HG03097 (cell line): Measurements from ENCODE around the gene KRT33B.
"Not testable (repeated sequence)": the region's sequence is repeated elsewhere in the genome, so short reads cannot be mapped to it uniquely, and the experiment has no call there.

Experiments used
- ATAC-seq: cut with Tn5 transposase; IDR thresholded peaks from one replicate; pipeline ENCODE4 v1.9.1; 2021; ENCODE audit not compliant: unreplicated experiment, low FRiP score

The KRT33B gene

DNA sequence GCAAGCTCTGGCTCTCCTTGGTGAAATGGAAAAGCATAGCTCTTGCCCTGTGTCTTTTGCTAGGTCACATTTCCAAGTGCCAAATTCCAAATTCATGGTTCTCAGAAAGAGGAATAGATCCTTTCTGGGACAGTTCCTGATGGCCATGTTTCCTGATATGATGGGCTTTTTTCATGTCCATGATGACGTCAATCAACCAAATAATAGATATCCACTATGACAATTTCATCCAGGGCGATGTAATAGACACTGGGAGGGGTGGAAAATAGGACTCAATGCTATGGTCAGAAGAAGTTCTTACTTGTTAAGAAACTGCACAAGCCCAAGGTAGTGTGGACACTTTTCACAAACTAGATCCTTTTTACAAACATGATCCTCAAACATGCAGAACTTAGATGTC is 18.4 kb downstream of the KRT33B start:
- ATAC-seq: no peak

DNA sequence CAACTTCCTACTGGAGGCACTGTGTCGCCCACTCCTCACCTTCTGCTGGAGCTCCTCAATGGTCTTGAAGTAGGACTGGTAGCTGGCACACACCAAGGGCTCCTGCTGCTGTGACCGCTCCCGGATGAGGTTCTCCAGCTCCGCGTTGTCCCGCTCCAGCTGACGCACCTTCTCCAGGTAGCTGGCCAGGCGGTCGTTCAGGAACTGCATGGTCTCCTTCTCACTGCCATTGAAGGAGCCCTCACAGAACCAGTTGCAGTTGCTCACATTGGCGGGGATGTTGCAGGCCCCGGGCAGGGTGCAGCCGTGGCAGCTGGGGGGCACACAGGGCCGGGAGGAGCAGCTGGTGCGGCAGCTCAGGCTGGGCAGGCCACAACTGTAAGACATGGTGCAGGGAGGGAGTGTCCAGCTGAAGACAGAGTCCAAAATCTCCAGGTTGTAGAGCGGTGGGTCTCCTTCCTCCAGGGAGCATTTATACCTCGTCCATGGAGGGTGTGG is 19.2 kb downstream of the KRT33B start, which contains the start of gene KRT33A:
Gene KRT33A (minus strand): TSS at position 448 of the 498 bp plus-strand sequence. CDS start 61 bp downstream, at position 387.
- ATAC-seq: not testable (repeated sequence)

DNA sequence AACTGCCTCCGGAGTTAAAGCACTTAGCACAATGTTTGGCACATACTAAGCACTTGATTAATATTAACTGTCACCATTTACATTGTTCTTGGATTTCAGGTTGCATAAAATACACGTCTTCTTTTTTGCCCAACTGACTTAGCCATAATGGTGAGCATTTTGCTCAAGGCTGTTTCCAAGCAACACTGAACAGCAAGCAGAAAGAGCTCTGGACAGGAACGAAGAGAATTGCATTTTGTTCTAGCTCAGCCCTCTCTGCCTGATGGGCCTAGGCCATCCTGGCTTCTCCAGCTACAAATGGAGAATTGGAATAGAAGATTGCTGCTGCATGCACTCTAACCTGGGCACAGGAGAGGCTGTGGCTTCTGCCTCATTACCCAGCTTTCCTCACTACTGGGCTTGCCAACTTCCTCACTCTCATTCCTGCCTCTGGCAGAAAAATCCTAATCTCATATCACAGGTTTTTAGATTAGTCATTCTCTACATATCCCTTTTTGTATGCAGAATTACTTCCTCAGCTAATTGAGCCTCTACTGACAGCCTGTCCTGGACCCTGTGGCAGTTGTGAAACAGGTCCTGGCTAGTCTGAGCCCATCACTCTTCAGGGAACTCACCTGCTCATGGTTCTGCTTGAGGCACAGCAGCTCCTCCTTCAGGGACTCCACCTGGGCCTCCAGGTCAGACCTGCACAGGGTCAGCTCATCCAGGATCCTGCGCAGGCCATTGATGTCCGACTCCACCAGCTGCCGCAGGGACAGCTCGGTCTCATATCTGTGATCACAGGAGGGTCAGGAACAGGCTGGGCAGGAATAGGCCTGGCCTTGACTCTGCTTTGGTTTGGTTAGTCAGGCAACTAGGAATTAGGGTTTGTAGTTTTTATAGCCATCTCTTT is 21.5 kb downstream of the KRT33B start:
- no peak for ATAC-seq

DNA sequence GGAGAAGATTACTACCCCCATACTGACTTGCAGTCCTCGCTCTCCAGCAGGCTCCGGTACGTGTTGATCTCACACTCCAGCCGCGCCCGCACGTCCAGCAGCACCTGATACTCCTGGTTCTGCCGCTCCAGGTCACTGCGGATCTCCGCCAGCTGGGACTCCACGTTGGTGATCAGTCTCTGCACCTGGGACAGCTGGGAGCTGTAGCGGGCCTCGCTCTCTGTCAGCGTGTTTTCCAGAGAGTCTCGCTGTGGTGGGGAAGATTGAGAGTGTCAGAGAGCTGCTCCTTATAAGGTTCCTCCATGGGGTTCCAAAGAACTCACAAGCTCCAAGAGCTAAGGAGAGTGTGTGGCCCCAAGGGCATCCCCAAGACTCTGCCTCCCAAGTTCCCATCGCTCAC is 23.2 kb downstream of the KRT33B start:
- not testable (repeated sequence) for ATAC-seq

DNA sequence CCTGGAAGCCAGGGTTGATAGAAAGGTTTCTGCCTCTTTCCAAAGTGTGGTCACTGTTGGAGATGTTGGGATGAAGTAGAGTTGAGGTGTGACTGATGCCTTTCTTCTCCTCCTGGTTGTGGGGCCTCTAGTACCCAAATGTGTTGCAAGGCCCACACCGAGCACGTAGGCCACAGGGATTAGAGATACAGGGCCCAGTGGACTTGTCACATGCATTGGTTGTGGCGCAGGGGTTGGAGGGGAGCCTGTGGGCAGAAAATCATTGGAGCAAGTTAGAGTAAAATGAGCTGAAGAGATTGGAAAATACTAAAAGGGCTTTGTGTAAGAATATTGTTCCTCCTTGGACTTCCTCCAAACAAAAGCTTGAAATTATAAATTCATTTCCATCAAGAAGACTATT is 23.6 kb downstream of the KRT33B start:
- no peak for ATAC-seq

DNA sequence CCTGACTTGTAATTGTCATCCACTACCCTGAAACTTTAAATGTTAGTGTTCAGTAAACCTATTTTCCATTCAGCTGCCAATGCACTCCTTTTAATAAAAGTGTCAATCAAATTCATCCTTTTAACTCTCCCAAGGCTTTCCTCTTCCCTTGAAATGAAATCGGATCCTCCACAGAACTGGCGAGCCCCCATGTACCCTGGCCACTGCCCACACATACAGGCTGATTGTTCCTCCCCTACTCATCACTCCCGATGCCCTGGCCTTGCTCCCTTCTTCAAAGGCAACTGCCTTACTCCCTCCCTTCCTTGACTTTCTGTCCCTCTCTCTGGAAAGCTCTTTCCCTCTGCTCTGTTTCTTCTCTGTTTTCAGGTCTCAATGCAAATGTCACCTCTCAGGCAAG is 26.6 kb downstream of the KRT33B start:
- ATAC-seq: no peak

DNA sequence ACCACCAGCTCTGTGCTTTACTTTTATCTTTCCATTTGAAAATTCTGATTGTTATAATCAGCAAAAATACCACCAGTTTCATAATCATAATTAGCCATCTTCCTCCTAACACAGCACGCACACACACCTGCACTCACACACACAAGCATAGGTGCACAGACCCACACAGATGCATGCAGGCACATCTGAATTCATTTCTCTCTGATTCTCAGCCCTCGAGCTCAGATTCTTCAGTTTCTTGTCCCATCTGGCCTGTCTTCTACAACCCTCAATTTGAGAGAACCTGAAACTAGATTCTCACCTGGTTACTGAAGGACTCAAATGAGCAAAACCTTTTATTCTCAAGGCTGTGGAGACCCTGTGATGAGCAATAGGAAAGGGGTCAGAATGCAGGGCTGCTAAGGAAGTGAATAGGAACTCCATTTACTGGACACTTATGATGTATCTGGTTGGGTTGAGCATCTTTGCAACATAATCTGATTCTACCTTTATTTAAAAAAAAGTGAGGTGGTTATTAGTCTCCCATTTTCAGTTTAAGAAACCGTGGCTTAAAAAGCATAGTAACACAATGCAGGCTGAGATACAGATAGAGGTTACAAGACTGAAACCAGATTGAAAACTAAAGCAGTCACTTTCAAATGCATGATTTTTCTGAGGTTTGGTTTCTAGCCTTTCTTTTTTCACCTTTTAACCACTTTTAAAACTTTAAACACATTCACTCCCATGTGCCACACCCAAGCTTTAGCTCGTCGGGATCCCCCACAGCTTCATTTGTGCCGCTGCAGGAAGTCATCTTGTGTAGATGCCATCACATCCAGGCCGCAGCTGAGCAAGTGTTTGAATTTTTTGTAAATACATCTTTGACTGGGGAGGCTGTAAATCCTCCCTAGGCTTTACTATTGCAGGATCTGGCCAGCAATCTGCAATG is 28.4 kb downstream of the KRT33B start:
- ATAC-seq: peak; percentile 44

DNA sequence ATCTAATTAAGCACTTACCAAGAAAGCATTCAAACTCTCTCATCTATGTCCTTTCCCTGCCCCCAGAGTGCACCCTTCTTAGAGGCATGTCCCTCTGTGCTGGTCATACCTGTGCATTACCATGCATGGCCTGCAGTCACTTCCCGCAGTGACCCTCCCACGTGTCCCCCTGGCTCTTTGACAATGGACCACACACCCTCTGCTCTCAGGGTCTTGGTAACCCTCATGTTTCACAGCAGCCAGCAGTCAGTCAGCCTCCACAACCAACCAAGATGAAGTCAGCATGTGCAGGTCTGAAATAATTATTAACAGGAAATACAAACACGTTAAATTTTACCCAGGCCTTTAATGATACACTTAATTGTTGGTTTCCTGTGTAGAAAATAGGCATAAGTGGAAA is 29.1 kb downstream of the KRT33B start:
- ATAC-seq: peak; percentile 32

DNA sequence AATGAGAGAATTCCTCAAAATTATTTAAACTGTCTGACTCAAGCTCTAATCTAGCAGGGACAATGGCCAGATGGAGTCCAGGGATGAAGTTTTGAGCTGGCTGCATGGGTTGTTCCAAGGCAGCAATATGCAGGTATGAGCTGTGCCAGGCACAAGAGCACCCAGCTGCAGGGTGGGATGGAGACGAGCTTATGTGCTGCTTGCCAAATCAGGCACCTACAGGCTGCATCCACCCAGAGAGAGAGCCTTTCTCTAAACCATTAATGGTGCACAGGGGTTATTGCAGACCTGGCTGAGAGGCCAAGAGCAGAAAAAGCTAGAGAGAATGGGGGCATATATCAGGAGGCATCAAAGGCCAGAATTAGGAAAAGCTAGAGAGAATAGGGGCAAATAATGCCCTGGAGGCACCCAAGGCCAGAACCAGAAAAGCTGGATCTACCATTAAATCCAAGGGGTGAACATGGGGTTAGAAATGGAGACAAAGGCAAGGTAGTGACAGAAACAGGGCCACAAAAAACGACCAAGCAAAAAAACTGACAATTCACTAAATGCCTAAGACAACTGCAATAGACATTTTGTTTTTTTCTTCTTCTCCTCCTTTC is 29.9 kb downstream of the KRT33B start:
- ATAC-seq: no peak

DNA sequence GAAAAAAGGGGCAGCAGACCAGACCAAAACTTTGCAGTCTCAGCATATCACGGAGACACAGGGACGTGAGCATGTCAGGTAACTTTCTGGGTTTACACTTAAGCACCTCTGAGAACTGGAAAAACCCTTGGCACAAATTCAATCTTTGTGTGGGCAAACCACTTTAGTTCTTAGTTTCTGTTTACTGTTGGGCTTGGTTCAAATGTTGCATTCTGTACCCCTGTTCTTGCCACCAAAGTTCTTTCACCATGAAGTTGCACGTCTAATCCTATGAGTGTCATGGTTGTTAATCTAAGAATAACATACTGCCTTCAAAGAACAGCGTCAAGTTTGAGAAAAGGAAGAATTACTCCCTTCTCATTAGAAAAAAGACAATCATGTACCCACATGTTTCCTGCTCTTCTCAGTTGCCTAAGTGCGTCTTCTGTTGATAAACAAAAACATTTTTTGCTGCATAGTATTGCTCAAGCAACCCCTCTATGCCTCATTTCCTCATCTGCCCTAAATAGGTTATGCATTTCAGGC is 30.6 kb downstream of the KRT33B start:
- ATAC-seq: peak; percentile 39

DNA sequence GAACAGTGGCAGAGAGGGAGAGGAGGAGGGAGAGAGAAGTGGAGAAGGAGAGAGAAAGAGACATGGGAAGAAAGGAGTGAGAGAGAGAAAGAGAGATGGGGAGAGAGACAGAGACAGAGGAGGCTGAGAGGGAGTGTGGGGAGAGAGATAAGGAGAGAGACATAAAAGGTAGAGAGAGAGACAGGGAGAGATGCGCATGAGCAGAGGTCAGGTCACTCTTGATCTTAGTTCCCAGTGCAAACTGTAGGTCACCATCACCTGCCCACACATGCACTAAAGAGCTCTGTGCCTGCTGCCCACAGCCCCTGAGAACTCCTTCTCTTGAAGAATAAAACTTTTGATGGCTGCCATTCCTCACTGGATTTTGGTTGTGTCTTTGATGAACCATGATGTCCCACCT is 33.9 kb downstream of the KRT33B start:
- ATAC-seq: no peak

DNA sequence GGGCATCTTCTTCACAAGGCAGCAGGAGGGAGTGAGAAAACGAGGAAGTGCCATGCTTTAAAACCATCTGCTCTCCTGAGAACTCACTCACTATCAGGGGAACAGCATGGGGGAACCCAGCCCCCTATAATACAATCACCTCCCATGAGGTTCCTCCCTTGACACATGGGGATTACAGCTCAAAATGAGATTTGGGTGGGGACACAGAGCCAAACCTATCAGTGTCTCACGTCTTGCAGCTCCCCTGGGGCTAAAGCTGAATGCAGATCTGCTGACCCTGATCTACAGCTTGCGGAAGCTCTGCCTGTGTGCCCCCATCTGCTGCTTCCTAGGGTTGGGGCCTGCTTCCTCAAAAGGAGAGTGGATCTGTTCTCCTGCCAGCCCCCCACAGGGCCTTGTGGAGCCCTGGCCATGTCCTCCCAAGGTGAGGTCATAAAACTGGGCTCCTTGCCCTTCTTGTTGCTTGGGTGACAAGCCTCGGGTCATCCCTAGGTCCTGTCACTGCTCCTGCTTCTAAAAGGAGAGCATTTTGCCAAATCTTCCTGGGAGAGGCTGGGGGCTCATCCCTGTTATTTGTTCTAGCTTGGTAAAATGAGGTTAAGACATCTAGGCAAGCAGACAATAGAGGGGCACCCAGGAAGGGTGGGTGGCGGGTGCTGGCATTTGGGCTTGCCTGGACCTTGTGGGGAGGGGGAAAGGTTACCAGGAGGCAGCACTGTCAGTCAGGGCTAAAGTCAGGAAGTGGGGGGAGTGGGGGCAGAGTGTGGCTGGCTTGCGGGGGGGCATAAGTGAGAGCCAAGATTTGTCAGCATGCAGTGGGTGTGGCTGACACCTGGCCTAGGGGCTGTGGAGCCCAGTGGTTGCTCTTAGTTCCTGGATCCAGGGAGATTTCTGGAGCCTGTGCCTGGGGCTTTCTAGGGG is 35.0 kb downstream of the KRT33B start:
- no peak for ATAC-seq

DNA sequence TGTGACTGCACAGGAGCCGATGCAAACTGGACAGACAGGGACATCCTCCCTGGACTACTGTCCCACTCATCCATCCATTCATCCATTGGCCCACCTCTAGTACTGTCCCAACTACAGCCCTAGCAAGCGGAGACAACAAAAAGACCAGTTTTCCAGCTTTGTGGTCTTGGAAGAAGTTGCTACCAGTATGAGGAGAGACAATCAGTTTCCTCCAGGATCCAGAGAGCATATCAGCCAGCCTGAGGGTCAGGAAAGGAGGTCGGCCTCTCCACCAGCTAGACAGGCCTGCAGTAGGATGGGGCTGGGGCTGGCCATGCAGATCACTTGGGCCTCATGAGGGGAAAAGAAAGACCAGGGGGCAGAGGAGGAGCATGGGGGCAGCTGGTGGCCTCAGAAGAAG is 35.8 kb downstream of the KRT33B start:
- no peak for ATAC-seq

DNA sequence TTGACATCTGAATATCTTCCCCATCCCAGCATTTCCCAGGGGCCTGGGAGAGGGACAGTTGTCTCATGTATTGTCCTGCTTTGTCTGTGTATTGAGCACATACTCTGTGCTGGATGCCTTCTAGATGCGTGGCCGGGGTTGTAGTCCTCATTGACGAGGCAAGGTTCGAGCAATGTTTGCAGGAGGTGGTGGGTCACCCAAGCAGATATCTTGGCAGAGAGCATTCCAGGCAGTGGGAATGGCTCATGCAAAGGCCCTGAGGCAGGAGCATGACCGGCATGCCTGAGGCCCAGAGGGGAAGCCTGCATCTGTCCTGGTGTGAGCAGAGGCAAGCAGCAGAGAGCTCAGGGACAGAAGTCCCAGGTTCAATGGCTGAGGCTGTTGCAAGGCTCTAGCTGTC is 36.5 kb downstream of the KRT33B start:
- no peak for ATAC-seq

DNA sequence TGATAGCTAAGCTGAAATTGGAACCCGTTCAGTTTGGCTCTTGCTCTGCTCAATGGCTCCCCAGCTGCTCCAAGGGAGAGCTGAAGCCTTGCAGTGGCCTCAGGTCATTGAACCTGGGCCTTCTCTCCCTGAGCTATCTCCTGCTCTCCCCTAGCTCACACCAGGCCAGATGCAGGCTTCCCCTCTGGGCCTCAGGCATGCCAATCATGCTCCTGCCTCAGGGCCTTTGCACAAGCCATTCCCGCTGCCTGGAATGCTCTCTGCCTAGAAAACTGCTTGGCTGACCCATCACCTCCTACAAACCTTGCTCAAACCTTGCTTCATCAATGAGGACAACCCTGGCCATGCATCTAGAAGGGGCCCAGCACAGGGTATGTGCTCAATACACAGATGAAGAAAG is 37.4 kb downstream of the KRT33B start:
- no peak for ATAC-seq

DNA sequence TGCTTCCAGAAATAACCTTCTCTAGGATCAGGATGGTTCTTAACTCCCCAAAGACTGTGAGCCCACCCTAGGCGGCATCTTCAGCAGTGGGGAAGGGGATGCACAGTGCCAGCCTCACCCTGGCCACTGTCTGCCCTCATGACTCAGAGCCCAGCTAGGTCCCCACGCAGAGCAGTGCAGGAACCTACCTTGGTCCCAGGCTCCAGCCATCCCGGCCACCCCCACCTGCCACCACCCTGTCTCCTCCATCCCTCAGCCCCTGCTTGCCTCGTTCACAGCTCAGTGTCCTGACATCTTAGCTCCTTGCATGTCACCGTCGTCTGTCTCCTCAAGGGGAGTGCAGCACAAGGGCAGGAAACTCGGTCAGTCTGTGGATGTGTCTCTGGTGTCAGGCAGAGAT is 38.0 kb downstream of the KRT33B start:
- ATAC-seq: no peak

DNA sequence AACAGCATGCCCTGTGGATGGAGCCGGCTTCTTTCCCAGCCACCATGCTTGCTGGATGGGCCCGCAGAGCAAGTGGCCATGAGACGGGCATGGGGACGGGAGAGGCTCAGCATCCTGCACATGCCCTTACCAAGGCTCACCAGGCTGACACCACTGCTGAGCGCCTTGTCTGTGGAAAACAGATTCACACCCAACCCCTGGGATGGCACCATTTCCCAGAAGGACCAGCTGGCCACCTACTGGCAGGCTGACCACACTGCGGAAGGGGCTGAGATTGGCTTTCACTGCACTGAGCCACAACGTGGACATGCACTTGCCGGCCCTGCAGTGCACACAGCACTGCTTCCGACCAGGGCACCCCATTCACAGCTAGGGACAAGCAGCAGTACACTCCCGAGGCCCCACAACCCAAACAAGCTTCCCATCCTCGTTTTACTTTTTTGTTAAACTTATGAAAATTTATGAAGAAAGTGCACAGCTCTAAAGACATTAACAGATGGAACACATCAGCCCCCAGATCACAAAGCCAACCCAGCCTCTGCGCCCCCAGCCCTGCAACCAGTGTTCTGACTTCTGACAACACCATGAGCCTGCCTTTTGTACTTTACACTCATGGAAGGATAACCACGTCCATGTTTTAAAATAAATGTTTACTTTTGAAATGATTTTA is 40.2 kb downstream of the KRT33B start:
- ATAC-seq: no peak

DNA sequence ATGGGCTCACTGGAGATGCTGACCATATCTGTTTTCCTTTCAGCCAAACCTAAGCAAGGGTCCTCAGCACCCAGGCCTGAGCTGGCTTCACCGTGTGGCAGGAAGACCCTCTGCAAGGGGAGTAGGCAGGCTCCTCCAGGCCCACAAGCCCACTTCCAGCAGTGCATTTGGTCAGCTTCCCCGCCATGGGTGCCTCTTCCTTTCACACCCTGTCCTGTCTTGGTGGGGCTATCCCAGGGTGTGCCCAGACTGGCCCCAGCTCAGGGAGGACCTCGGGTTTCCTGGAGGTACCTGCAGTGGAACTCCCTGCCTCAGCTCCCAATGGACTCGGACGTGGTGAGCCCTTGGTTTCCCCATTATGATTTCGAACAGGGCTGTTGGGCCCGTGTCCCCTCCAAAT is 41.4 kb downstream of the KRT33B start:
- no peak for ATAC-seq
